NOMO-1 treated with dmso at 0.1 percent for 144 hours (cell line): Measurements from ENCODE around the gene ZFAND3.

Experiments used
- DNase-seq: peaks from one replicate; lab custom pipeline; 2025; ENCODE audit not compliant: unreplicated experiment; lab: John Stamatoyannopoulos, UW

ZFAND3 gene

GRCh38 chr6:38150021-38150420 is 330.5 kb downstream of the ZFAND3 start:
- no peak for DNase-seq

- DNase-seq: no peak
Measured at GRCh38 chr6:38150681-38151296, 331.3 kb downstream of the ZFAND3 start.

GRCh38 chr6:38151580-38152500 is 332.3 kb downstream of the ZFAND3 start:
- DNase-seq: no peak

GRCh38 chr6:38152620-38153019 is 333.1 kb downstream of the ZFAND3 start:
- DNase-seq: no peak

GRCh38 chr6:38153076-38153797 is 333.7 kb downstream of the ZFAND3 start:
- DNase-seq: no peak

- no peak for DNase-seq
Measured at GRCh38 chr6:38153798-38154345, 334.3 kb downstream of the ZFAND3 start.

GRCh38 chr6:38154731-38155130 is 335.2 kb downstream of the ZFAND3 start:
- DNase-seq: no peak

- no peak for DNase-seq
Measured at GRCh38 chr6:38155144-38155543, 335.6 kb downstream of the ZFAND3 start.

- no peak for DNase-seq
Measured at GRCh38 chr6:38155621-38156204, 336.2 kb downstream of the ZFAND3 start.

GRCh38 chr6:38156818-38157565 is 337.5 kb downstream of the ZFAND3 start:
- DNase-seq: no peak

GRCh38 chr6:38157905-38158304 is 338.4 kb downstream of the ZFAND3 start:
- no peak for DNase-seq

- no peak for DNase-seq
Measured at GRCh38 chr6:38158762-38159350, 339.3 kb downstream of the ZFAND3 start.

GRCh38 chr6:38159596-38159995 is 340.1 kb downstream of the ZFAND3 start:
- no peak for DNase-seq

GRCh38 chr6:38160831-38161230 is 341.3 kb downstream of the ZFAND3 start:
- no peak for DNase-seq

- DNase-seq: no peak
Measured at GRCh38 chr6:38161331-38161730, 341.8 kb downstream of the ZFAND3 start.

GRCh38 chr6:38161754-38162492 is 342.4 kb downstream of the ZFAND3 start:
- no peak for DNase-seq

GRCh38 chr6:38162493-38163185 is 343.1 kb downstream of the ZFAND3 start:
- no peak for DNase-seq
